Chondrocyte (in vitro differentiated cells): ENCODE data around the gene PTPRK. TPM values are rescaled to one million over a fixed set of nuclear protein-coding genes. Genes with fewer than 3 reads are reported as not detected.

Experiments
- DNase-seq: peaks from one replicate; pipeline ENCODE4 v3.0.0; 2021; ENCODE audit warnings: mixed read lengths, low spot score
- H3K27ac Mint-ChIP-seq: one replicate; pipeline ENCODE4 v1.8.0; 2021; ENCODE audit warnings: mild to moderate bottlenecking, moderate library complexity, mixed read lengths; ENCODE audit not compliant: unreplicated experiment
- H3K27me3 Mint-ChIP-seq: 2 replicates; pipeline ENCODE4 v1.8.0; 2021; ENCODE audit warnings: low read depth, mixed read lengths
- H3K36me3 Mint-ChIP-seq: 2 replicates; pipeline ENCODE4 v1.8.0; 2021; ENCODE audit warnings: low read depth, mixed read lengths
- H3K4me1 Mint-ChIP-seq: 2 replicates; pipeline ENCODE4 v1.8.0; 2021; ENCODE audit warnings: low read depth, mild to moderate bottlenecking, mixed read lengths
- H3K4me3 Mint-ChIP-seq: one replicate; pipeline ENCODE4 v1.8.0; 2021; ENCODE audit warnings: mild to moderate bottlenecking, moderate library complexity, mixed read lengths; ENCODE audit not compliant: unreplicated experiment
- H3K9me3 Mint-ChIP-seq: 2 replicates; pipeline ENCODE4 v1.8.0; 2021; ENCODE audit warnings: low read depth, mixed read lengths
- CTCF ChIP-seq: fragments of 200-600 bp; sonication (generic); IDR thresholded peaks from 2 replicates; pipeline ENCODE4 v1.5.0; 2021; ENCODE audit warnings: antibody characterized with exemption, mild to moderate bottlenecking, moderate library complexity
- total RNA-seq: library from RNA; stranded (reverse); gene quantifications from 3 replicates; pipeline ENCODE4 v1.2.1, GENCODE V29; 2021

PTPRK gene
- total RNA-seq, 1 donor from 2014 or later = 63.3 TPM

DNA sequence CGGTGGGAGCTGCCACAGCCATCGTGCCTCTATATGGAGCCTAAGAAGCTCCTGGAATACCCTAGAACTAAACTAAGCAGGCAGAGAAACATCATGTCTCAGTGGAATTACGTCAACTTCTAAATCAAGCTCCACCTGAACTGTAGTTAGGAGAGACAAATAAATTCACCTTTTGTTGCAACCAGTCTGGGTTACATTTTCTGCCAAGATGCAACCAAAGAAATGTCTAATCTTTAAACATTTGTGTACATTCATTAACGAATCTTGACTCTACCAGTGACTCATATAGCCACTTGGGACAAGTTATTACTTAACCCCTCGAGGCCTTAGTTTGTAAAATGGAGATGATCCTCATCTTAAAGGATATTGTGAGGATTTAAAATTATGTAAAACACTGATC is 8.9 kb downstream of the PTPRK start:
- no peaks in the 10 kb centered on the region for H3K27me3 Mint-ChIP-seq
- H3K9me3 Mint-ChIP-seq = no peaks in the 10 kb centered on the region
- H3K4me1 Mint-ChIP-seq = peaks cover 81% of the 10 kb centered on the region
- no peak overlapping the region for H3K27ac Mint-ChIP-seq
- H3K4me3 Mint-ChIP-seq = no peak overlapping the region
- no peak for DNase-seq
- no peak for TF ChIP-seq CTCF
- H3K36me3 Mint-ChIP-seq = no peaks in the 10 kb centered on the region

DNA sequence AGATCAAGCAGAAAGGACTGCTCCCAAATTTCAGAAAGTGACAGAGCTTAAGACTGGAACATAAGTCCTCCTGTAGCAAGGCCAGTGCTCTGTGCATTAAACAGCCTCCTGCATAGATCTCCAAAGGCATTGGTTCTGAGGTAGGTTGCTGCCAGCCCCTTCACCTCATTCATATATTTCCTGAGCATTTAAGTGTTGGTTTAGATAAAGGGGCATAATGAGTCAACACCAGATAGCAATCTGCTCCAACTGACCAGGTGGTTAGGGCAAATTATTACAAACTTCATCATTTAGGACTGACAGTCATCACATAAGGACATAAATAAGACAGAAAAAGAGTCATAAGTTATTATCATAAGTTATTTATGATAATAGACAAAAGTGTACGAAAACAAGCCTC is 10.7 kb downstream of the PTPRK start:
- no peak overlapping the region for H3K4me3 Mint-ChIP-seq
- DNase-seq = no peak
- TF ChIP-seq CTCF = no peak
- H3K9me3 Mint-ChIP-seq = no peaks in the 10 kb centered on the region
- peak overlapping the region; percentile 77 for H3K27ac Mint-ChIP-seq
- H3K4me1 Mint-ChIP-seq = peaks cover 80% of the 10 kb centered on the region
- H3K27me3 Mint-ChIP-seq = no peaks in the 10 kb centered on the region
- no peaks in the 10 kb centered on the region for H3K36me3 Mint-ChIP-seq

DNA sequence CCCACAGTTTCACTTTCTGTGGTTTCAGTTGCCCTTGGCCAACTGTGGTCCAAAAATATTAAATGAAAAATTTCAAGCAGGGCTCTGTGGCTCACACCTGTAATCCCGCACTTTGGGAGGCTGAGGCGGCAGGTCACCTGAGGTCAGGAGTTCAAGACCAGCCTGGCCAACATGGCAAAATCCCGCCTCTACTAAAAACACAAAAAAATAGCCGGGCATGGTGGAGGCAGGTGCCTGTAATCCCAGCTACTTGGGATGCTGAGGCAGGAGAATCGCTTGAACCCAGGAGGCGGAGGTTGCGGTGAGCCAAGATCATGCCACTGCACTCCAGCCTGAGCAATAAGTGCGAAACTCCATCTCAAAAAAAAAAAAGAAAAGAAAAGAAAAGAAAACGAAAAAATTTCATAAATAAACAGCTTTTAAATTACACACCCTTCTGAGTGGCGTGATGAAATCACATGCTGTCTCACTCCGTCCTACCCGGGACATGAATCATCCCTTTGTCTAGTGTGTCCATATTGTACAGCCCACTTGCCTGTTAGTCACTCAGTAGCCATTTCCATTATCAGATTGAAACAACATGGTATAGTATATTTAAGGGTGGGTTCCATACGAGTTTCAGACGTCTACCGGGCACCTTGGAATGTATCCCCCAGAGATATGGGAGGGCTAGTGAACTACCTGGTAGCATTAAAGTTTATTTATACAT is 11.7 kb downstream of the PTPRK start:
- peaks cover 78% of the 10 kb centered on the region for H3K4me1 Mint-ChIP-seq
- H3K4me3 Mint-ChIP-seq = no peak overlapping the region
- H3K9me3 Mint-ChIP-seq = no peaks in the 10 kb centered on the region
- no peak for DNase-seq
- no peak for TF ChIP-seq CTCF
- peak overlapping the region; percentile 77 for H3K27ac Mint-ChIP-seq
- H3K27me3 Mint-ChIP-seq = no peaks in the 10 kb centered on the region
- H3K36me3 Mint-ChIP-seq = no peaks in the 10 kb centered on the region

DNA sequence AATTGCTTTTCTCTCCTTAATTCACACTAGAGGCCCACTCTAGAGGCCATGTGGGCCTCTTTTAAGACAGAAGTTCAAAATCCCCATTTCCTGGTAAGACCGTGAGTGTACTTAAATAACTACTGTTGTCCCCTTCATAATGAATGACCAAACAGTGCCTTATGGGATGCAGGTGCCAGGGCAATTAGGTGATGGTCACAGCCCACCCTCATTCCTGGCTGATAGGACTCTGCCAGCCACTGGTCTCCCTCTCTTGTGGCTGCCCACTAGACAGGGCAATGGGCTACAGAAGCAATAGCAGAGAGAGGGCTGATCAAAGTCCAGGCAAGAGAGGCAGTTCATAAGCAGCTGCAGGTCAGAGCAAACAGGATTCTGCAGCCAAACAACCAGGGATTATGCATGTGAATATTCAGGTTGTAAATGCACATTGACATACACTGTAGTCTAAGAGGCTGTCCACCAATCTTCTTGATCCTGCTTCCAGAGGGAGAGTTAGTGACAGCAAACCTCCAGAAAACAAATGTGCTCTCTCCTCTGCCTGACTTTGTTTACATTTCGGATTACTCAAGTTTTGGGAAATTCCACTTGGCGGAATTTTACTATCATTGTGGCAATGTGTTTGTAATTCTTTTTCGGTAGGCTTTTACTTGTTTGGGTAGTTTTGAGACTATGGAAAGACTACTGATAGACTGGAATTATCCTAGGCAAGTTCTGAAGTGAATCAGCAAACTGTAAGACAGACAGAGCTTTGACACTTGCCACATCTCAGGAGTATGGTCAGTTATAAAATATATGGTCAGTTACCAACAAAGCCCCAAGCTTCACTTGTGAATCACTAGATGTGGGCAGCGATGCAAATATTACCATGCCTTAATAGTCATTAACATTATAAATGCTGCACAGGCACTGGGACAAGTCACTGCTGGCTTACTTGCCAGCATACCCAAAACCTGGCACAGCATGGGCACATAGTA is 12.8 kb downstream of the PTPRK start:
- no peak for DNase-seq
- TF ChIP-seq CTCF = no peak
- H3K4me3 Mint-ChIP-seq = peak overlapping the region; percentile 8
- peak overlapping the region; percentile 79 for H3K27ac Mint-ChIP-seq
- no peaks in the 10 kb centered on the region for H3K9me3 Mint-ChIP-seq
- H3K27me3 Mint-ChIP-seq = no peaks in the 10 kb centered on the region
- H3K4me1 Mint-ChIP-seq = peaks cover 73% of the 10 kb centered on the region
- H3K36me3 Mint-ChIP-seq = no peaks in the 10 kb centered on the region

DNA sequence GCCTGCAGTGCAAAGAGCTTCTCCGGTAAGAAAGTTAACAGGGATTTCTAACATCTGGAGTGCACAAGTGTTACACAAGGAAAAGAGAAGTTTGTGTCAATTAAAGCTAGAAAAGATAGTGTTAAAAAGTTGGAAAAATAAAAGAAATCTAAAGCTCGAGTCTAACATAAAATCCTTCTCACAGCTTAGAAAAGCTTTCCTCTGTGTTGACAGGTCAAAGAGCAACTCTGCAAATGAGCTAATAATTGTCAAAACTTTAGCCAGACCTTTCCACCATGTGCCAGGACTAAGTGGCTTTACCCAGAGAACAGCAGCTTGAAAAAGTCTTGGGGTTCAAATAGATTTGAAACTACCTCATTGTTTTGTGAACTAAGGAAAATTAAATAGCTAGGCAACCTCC is 14.8 kb downstream of the PTPRK start:
- H3K4me1 Mint-ChIP-seq = peaks cover 75% of the 10 kb centered on the region
- no peak overlapping the region for H3K4me3 Mint-ChIP-seq
- no peaks in the 10 kb centered on the region for H3K9me3 Mint-ChIP-seq
- H3K27ac Mint-ChIP-seq = peak overlapping the region; percentile 55
- H3K27me3 Mint-ChIP-seq = no peaks in the 10 kb centered on the region
- H3K36me3 Mint-ChIP-seq = no peaks in the 10 kb centered on the region
- TF ChIP-seq CTCF = no peak
- DNase-seq = no peak
